ENCODE data around the gene RRAS. TPM values are rescaled to one million over a fixed set of nuclear protein-coding genes. Genes with fewer than 3 reads are reported as not detected.
A peak's percentile ranks its signal among the peaks of the same experiment; 100 is the strongest.

The RRAS gene
- total and polyA plus RNA-seq, 2 donors from 2014 or later: 92.3 to 140 TPM

- Histone ChIP-seq H3K4me1 (ENCODE audit: control insufficient read depth in 2 of 3, insufficient read depth in 2 of 3, low read depth in 1 of 3, low read length in 3 of 3) (peaks cover 0 to 20% (median 6%) of the 10 kb centered on the region in 3 donors), H3K4me3 (ENCODE audit: low read length in 3 of 3) (no peak overlapping the region), H3K27me3 (ENCODE audit: control insufficient read depth, insufficient read depth, low read length) (no peaks in the 10 kb centered on the region), H3K27ac (ENCODE audit: low read depth in 2 of 2, low read length in 2 of 2) (peak overlapping the region in 1 of 2 donors; percentile 28), H3K9ac (ENCODE audit: low read length in 3 of 3) (no peak overlapping the region), H3K36me3 (ENCODE audit: control insufficient read depth in 2 of 3, insufficient read depth in 3 of 3, low read length in 3 of 3) (peaks cover 0 to 16% (median 13%) of the 10 kb centered on the region in 3 donors), H3K9me3 (ENCODE audit: control insufficient read depth in 2 of 3, insufficient read depth in 1 of 3, low read length in 3 of 3) (no peaks in the 10 kb centered on the region)
- FAIRE-seq: no peak
- no peak for TF ChIP-seq CTCF (IDR thresholded peaks at IDR 0.05; ENCODE audit: borderline replicate concordance, extremely low read depth, insufficient read depth)
- intact Hi-C loops (cut with DNase I): no loop called here
- peak in 1 of 5 donors; percentile 58 for DNase-seq
These were observed 48.7 kb upstream of the RRAS start for GRCh38 chr19:49688531-49689132.

GRCh38 chr19:49687566-49688316, 47.8 kb upstream of the RRAS start:
- H3K27ac ChIP-seq (ENCODE audit: low read depth in 2 of 2, low read length in 2 of 2): peak overlapping the region in 1 of 2 donors; percentile 53
- peak in 3 of 5 donors; percentile 61 to 76 (median 66) for DNase-seq
- TF ChIP-seq CTCF (IDR thresholded peaks at IDR 0.05; ENCODE audit: borderline replicate concordance, extremely low read depth, insufficient read depth): no peak
- H3K9ac ChIP-seq (ENCODE audit: low read length in 3 of 3): no peak overlapping the region
- FAIRE-seq: no peak
- no peaks in the 10 kb centered on the region for H3K27me3 ChIP-seq (ENCODE audit: control insufficient read depth, insufficient read depth, low read length)
- intact Hi-C loops (cut with DNase I): no loop called here
- H3K4me3 ChIP-seq (ENCODE audit: low read length in 3 of 3): no peak overlapping the region
- H3K36me3 ChIP-seq (ENCODE audit: control insufficient read depth in 2 of 3, insufficient read depth in 3 of 3, low read length in 3 of 3): peaks cover 0 to 16% (median 13%) of the 10 kb centered on the region in 3 donors
- H3K9me3 ChIP-seq (ENCODE audit: control insufficient read depth in 2 of 3, insufficient read depth in 1 of 3, low read length in 3 of 3): no peaks in the 10 kb centered on the region
- peaks cover 0 to 20% (median 6%) of the 10 kb centered on the region in 3 donors for H3K4me1 ChIP-seq (ENCODE audit: control insufficient read depth in 2 of 3, insufficient read depth in 2 of 3, low read depth in 1 of 3, low read length in 3 of 3)

- H3K4me1 ChIP-seq (ENCODE audit: control insufficient read depth in 2 of 3, insufficient read depth in 2 of 3, low read depth in 1 of 3, low read length in 3 of 3): peaks cover 0 to 20% (median 6%) of the 10 kb centered on the region in 3 donors
- peak overlapping the region in 1 of 2 donors; percentile 53 for H3K27ac ChIP-seq (ENCODE audit: low read depth in 2 of 2, low read length in 2 of 2)
- H3K27me3 ChIP-seq (ENCODE audit: control insufficient read depth, insufficient read depth, low read length): no peaks in the 10 kb centered on the region
- no peak overlapping the region for H3K4me3 ChIP-seq (ENCODE audit: low read length in 3 of 3)
- H3K9ac ChIP-seq (ENCODE audit: low read length in 3 of 3): no peak overlapping the region
- FAIRE-seq (no peak), DNase-seq (no peak)
- intact Hi-C loops (cut with DNase I): no loop called here
- H3K36me3 ChIP-seq (ENCODE audit: control insufficient read depth in 2 of 3, insufficient read depth in 3 of 3, low read length in 3 of 3): peaks cover 0 to 21% (median 18%) of the 10 kb centered on the region in 3 donors
- no peak for TF ChIP-seq CTCF (IDR thresholded peaks at IDR 0.05; ENCODE audit: borderline replicate concordance, extremely low read depth, insufficient read depth)
- no peaks in the 10 kb centered on the region for H3K9me3 ChIP-seq (ENCODE audit: control insufficient read depth in 2 of 3, insufficient read depth in 1 of 3, low read length in 3 of 3)
These were observed 47.2 kb upstream of the RRAS start for GRCh38 chr19:49687150-49687549.

Measured in kidney (tissue), 14 donors.